Stimulated activated CD8-positive, alpha-beta memory T cell treated with anti-CD3 and anti-CD28 coated beads, Interleukin-15, amount 100 ng/mL, for 1 hour (primary cell): ENCODE measurements around the gene MYT1.

Source experiments
- DNase-seq: peaks from one replicate; pipeline ENCODE4 v3.0.0-alpha.2; 2020; ENCODE audit warnings: low read depth

Gene MYT1

GRCh38 chr20:64247970-64248841 is 84.0 kb downstream of the MYT1 start:
- no peak for DNase-seq

DNA sequence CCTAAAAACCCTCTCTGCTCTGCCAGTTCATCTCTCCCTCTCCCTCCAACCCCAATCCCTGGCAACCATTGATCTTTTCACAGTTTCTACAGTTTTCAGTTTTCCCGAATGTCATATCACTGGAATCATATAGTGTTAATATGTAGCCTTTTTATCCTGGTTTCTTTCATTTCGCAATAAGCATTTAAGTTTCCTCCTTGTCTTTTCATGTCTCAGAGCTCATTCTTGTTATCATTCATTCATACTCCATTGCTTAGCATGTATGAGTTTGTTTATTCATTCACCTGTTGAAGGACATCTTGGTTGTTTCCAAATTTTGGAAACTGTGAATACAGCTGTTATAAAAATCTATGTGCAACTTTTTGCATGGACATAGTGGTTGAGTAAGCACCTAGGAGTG is 85.8 kb downstream of the MYT1 start:
- DNase-seq: no peak

GRCh38 chr20:64253000-64253383 is 88.7 kb downstream of the MYT1 start:
- no peak for DNase-seq

- no peak for DNase-seq
Measured at GRCh38 chr20:64253443-64253842, 89.2 kb downstream of the MYT1 start.

- DNase-seq: no peak
Measured at GRCh38 chr20:64254156-64254555, 89.9 kb downstream of the MYT1 start.

DNA sequence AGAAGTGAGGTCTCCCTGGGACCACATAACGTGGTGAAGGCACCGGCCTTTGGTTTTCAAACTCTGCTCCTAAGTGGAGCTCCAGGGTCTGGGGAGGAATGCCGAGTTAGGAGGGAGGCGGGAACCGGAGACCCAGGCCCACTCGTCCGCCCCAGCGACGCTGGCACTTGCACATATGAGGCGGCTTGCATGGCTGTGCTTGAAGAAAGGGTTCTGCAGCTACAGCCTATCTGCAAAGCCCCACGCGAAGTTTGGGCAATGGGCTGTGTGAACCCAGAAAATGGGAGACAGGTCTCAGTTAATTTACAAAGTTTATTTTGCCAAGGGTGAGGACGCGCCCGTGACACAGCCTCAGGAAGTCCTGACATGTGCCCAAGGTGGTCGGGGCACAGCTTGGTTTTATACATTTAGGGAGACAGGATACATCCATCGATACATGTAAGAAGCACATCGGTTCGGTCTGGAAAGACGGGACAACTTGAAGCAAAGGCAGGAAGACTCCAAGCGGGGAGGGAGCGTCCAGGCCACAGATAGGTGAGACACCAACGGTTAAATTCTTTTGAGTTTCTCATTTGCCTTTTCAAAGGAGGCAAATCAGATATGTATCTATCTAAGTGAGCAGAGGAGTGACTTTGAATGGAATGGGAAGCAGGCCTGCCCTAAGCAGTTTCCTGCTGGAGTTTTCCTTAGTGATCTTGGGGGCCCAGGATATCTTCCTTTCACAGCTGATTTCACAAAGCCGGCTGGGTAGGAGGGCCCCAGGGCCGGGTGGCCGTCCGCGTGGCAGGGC is 90.5 kb downstream of the MYT1 start:
- no peak for DNase-seq

- DNase-seq: peak; percentile 64
Measured at GRCh38 chr20:64255361-64256281, 91.4 kb downstream of the MYT1 start, which contains the start of gene PCMTD2. PCMTD2 (plus strand) TSS chr20:64255748; CDS start chr20:64259966, 4,218 bp downstream.

- no peak for DNase-seq
Measured at GRCh38 chr20:64256282-64256935, 92.2 kb downstream of the MYT1 start.

GRCh38 chr20:64257107-64257757 is 93.0 kb downstream of the MYT1 start:
- DNase-seq: no peak

- no peak for DNase-seq
Measured at GRCh38 chr20:64258071-64258823, 94.0 kb downstream of the MYT1 start.

DNA sequence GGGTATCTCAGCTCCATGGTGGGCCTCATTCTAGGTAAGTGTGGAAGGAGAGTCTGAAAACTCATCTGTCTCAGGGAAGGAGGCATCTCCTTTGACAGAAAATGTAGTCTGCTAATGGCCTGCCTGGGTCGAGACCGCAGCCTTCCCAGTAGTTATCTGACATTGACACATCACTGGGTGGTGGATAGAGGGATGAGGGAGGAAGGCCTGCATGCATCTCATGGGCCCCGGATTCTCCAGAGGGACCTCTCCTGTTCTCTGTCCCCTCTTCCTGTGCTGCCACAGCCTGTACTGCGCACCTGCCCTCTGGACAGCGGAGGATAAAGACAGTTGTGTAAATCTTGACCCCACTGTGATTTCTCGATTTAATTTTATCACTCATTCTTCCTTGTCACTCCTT is 96.0 kb downstream of the MYT1 start:
- no peak for DNase-seq

- DNase-seq: no peak
Measured at GRCh38 chr20:64261138-64261537, 96.9 kb downstream of the MYT1 start.

- DNase-seq: no peak
Measured at GRCh38 chr20:64264091-64264490, 99.8 kb downstream of the MYT1 start.

DNA sequence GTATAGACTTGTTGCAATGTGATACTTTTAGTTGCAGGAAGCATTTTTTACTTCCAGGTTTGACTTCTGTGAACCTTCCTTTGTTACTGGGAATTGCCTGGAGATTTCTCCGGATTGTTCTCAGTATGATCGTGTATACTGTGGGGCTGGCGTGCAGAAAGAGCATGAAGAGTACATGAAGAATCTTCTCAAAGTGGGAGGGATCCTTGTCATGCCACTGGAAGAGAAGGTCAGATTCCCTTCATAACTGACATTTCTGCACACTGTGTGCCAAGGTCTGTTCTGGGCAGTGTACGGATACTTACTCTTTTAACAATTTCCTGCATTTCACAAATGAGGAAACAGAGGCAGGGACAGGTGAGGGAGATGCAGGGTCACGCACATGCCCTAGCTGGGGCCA is 100.9 kb downstream of the MYT1 start:
- no peak for DNase-seq

DNA sequence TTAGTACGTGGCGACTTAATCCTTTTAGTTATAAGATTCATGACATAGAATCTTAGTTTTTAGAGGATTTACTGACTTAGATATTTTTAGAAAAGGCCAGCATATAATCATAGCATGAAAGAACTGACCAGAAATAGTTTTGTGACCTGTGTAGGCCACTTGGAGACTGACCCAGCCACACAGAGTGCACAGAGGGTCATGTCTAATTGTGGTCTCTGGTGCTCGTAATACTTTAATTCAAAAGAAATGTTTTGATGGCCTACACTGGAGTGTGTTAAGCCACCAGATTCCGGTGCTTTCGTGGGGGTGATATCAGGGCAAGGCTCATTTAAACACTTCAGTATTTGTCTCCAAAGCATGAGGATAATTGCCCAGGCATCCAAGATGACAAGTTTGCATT is 102.7 kb downstream of the MYT1 start:
- DNase-seq: no peak

GRCh38 chr20:64268174-64268573 is 103.9 kb downstream of the MYT1 start:
- DNase-seq: no peak

DNA sequence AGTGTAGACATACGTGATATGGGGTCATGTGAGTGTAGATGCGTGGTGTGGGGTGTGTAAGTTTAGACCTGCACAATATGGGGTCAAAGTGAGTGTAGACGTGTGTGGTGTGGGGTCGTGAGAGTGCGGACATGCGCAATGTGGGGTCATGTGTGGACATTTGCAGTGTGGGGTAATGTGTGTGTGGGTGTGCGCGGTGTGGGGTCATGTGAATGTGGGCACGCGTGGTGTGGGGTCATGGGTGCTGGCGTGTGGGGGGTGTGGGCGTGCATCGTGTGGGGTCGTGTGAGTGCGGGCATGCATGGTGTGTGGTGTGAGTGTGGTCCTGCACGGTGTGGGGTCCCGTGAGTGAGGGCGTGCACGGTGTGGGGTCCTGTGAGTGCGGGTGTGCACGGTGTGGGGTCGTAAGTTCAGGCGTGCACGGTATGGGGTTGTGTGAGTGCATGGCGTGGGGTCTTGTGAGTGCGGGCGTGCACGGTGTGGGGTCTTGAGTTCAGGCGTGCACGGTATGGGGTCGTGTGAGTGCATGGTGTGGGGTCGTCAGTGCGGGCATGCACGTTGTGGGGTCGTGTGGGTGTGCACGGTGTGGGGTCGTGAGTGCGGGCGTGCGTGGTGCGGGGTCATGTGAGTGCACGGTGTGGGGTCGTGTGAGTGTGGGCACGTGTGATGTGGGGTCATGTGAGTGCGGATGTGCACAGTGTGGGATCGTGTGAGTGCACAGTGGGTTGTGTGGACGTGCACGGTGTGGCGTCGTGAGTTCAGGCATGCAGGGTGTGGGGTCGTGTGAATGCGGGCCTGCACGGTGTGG is 105.6 kb downstream of the MYT1 start:
- DNase-seq: no peak

DNA sequence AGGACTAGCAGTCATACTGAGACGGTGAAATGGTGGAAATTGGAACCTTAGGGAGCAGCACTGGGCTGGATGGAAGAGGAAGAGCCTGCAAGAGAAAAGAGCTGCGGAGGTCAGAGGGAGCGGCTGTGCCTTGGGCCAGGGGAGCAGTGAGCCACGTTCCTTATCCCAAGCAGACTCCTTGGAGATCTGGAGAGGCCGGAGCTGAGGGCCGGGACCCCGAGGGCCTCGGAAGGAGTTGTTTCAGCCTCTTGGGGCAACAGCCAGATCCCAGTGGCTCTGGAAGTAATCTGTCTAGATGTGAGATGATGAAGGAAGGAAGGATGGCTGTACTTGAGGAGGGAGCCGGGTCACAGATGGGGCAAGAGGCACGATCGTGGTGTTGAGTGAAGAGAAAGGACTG is 107.4 kb downstream of the MYT1 start:
- DNase-seq: no peak

DNA sequence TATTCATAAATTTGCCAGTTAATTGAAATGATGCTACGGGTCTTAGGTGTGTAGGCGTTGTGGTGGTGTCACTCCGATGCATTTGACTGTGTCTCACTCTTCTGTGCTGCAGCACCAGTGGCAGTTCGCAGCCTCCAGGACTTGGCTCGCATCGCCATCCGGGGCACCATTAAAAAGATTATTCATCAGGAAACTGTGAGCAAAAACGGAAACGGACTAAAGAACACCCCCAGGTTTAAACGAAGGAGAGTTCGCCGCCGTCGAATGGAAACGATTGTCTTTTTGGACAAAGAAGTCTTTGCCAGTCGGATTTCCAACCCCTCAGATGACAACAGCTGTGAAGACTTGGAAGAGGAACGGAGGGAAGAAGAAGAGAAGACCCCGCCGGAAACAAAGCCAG is 108.9 kb downstream of the MYT1 start:
- DNase-seq: no peak
